GM23248 (cell line): ENCODE measurements around the gene PTBP1. TPM values are rescaled to one million over a fixed set of nuclear protein-coding genes. Genes with fewer than 3 reads are reported as not detected.

Source experiments
- DNase-seq: peaks from one replicate; pipeline ENCODE4 v3.0.0-alpha.2; 2015
- H2AFZ ChIP-seq: fragments of 200-600 bp; sonication (generic); 2 replicates; pipeline ENCODE4 v1.6.1; 2016; ENCODE audit warnings: antibody characterized with exemption
- H3F3A ChIP-seq: fragments of 200-600 bp; sonication (generic); 2 replicates; pipeline ENCODE4 v1.6.1; 2016; ENCODE audit warnings: mild to moderate bottlenecking, antibody characterized with exemption, mixed run types; ENCODE audit not compliant: insufficient read depth
- H3K27ac ChIP-seq: fragments of 200-600 bp; sonication (generic); 2 replicates; pipeline ENCODE4 v1.5.1; 2016; ENCODE audit warnings: mild to moderate bottlenecking
- H3K27me3 ChIP-seq: fragments of 200-600 bp; sonication (generic); replicated peaks from 2 replicates; pipeline ENCODE4 v1.6.1; 2016; ENCODE audit warnings: mild to moderate bottlenecking; ENCODE audit not compliant: insufficient read depth
- H3K36me3 ChIP-seq: fragments of 200-600 bp; sonication (generic); 2 replicates; pipeline ENCODE4 v1.6.1; 2016; ENCODE audit warnings: low read depth, mild to moderate bottlenecking
- H3K4me1 ChIP-seq: fragments of 200-600 bp; sonication (generic); 2 replicates; pipeline ENCODE4 v1.6.1; 2016; ENCODE audit warnings: mild to moderate bottlenecking; ENCODE audit not compliant: insufficient read depth
- H3K4me2 ChIP-seq: fragments of 200-600 bp; sonication (generic); one replicate; pipeline ENCODE4 v1.6.1; 2016; ENCODE audit warnings: mild to moderate bottlenecking; ENCODE audit not compliant: unreplicated experiment
- H3K4me3 ChIP-seq: fragments of 200-600 bp; sonication (generic); 2 replicates; pipeline ENCODE4 v1.5.1; 2016; ENCODE audit warnings: mild to moderate bottlenecking
- H3K79me2 ChIP-seq: fragments of 200-600 bp; sonication (generic); 2 replicates; pipeline ENCODE4 v1.6.1; 2016; ENCODE audit warnings: mild to moderate bottlenecking; ENCODE audit not compliant: insufficient read depth
- H3K9ac ChIP-seq: fragments of 200-600 bp; sonication (generic); 2 replicates; pipeline ENCODE4 v1.6.1; 2016; ENCODE audit warnings: mild to moderate bottlenecking
- H3K9me2 ChIP-seq: fragments of 200-600 bp; sonication (generic); 2 replicates; pipeline ENCODE4 v1.6.1; 2016; ENCODE audit warnings: mixed run types, mild to moderate bottlenecking, moderate library complexity; ENCODE audit not compliant: insufficient read depth
- H3K9me3 ChIP-seq: fragments of 200-600 bp; sonication (generic); one replicate; pipeline ENCODE4 v1.6.1; 2017; ENCODE audit warnings: low read depth
- H4K20me1 ChIP-seq: fragments of 200-600 bp; sonication (generic); 2 replicates; pipeline ENCODE4 v1.6.0; 2016; ENCODE audit not compliant: insufficient read depth
- EZH2 ChIP-seq: fragments of 200-600 bp; sonication (generic); IDR thresholded peaks from 2 replicates; pipeline ENCODE4 v1.6.1; 2018; ENCODE audit warnings: antibody characterized with exemption, mild to moderate bottlenecking; ENCODE audit not compliant: insufficient read depth, poor library complexity, severe bottlenecking
- EZH2phosphoT487 ChIP-seq: fragments of 200-600 bp; sonication (generic); IDR thresholded peaks from 2 replicates; pipeline ENCODE4 v1.6.1; 2018; ENCODE audit warnings: antibody characterized with exemption, moderate library complexity, mild to moderate bottlenecking, low read depth; ENCODE audit not compliant: insufficient read depth
- WGBS, 2 experiments: methylation state at CpG; one replicate each; pipeline ENCODE4 v1.1.6; 2015 to 2017; ENCODE audit warnings: low lambda C conversion rate in 2 of 2, low coverage in 1 of 2; ENCODE audit errors: missing lambda C conversion rate in 2 of 2; 5-methylcytosine and 5-hydroxymethylcytosine counted together
- in situ Hi-C: fragments of 300-500 bp; cut with MboI; formaldehyde crosslinking; loops from 2 replicates; pipeline ENCODE4 v1.15.0; 2020
- polyA plus RNA-seq: library from polyadenylated mRNA; unstranded; fragments of >200 nt; fragmentation: Nextera tagmentation; extraction: Ambion mirVana; gene quantifications from 2 replicates; pipeline ENCODE4 v1.2.1, GENCODE V29; 2016
- total RNA-seq: library from RNA; depleted of rRNA; stranded (reverse); fragments of >200 nt; shearing (Covaris generic); gene quantifications from 2 replicates; pipeline ENCODE4 v1.2.3, GENCODE V29; 2014

PTBP1 gene
- total and polyA plus RNA-seq, 2 experiments from 2014 or later = 160 to 175 TPM

- in situ Hi-C loops = no loop called here
- no peak overlapping the region for H3K27ac ChIP-seq
- no peaks in the 10 kb centered on the region for H3K36me3 ChIP-seq
- H3K27me3 ChIP-seq = peaks cover 4% of the 10 kb centered on the region; the same call in 1 of the 2 replicates
- 1 to 6% methylated on average over 15 to 45 of the region's 64 CpGs for WGBS, 2 experiments
- H3F3A ChIP-seq = no peaks in the 10 kb centered on the region
- H2AFZ ChIP-seq = peak overlapping the region; percentile 59
- no peaks in the 10 kb centered on the region for H4K20me1 ChIP-seq
- H3K79me2 ChIP-seq = no peaks in the 10 kb centered on the region
- no peak overlapping the region; the same call in 1 of the 2 replicates for H3K9ac ChIP-seq
- no peaks in the 10 kb centered on the region for H3K4me1 ChIP-seq
- DNase-seq = no peak
- H3K9me3 ChIP-seq = no peaks in the 10 kb centered on the region
- no peaks in the 10 kb centered on the region for H3K9me2 ChIP-seq
- TF ChIP-seq EZH2 (no peak), EZH2phosphoT487 (no peak)
- H3K4me3 ChIP-seq = peak overlapping the region; percentile 64
- peak overlapping the region; percentile 47 for H3K4me2 ChIP-seq
These were observed 24.1 kb downstream of the PTBP1 start for GRCh38 chr19:821231-821824.

GRCh38 chr19:821825-822503, 24.7 kb downstream of the PTBP1 start, which contains the start of gene PLPPR3:
Gene PLPPR3, minus strand, starts transcription at chr19:821955. Its CDS starts 396 bp downstream, at chr19:821559.
- no peaks in the 10 kb centered on the region for H3K9me3 ChIP-seq
- no peaks in the 10 kb centered on the region for H3K36me3 ChIP-seq
- H3K9ac ChIP-seq = no peak within 1 kb of the TSS; the same call in 1 of the 2 replicates
- no peak within 1 kb of the TSS for H3K27ac ChIP-seq
- peak within 1 kb of the TSS; percentile 47 for H3K4me2 ChIP-seq
- H3K4me1 ChIP-seq = no peaks in the 10 kb centered on the region
- no peak for DNase-seq
- peak within 1 kb of the TSS; percentile 59 for H2AFZ ChIP-seq
- H4K20me1 ChIP-seq = no peaks in the 10 kb centered on the region
- peaks cover 4% of the 10 kb centered on the region; the same call in 1 of the 2 replicates for H3K27me3 ChIP-seq
- 0 to 4% methylated on average over 1 to 59 of the region's 86 CpGs for WGBS, 2 experiments
- H3K9me2 ChIP-seq = no peaks in the 10 kb centered on the region
- in situ Hi-C loops = no loop called here
- TF ChIP-seq EZH2 (no peak), EZH2phosphoT487 (no peak)
- peak within 1 kb of the TSS; percentile 64 for H3K4me3 ChIP-seq
- H3K79me2 ChIP-seq = no peaks in the 10 kb centered on the region
- H3F3A ChIP-seq = no peaks in the 10 kb centered on the region

- no peaks in the 10 kb centered on the region for H3K4me1 ChIP-seq
- no peak overlapping the region for H3K4me2 ChIP-seq
- no peak for TF ChIP-seq EZH2phosphoT487
- no peak for TF ChIP-seq EZH2
- no peaks in the 10 kb centered on the region for H3K9me3 ChIP-seq
- peaks cover 4% of the 10 kb centered on the region; the same call in 1 of the 2 replicates for H3K27me3 ChIP-seq
- H3K36me3 ChIP-seq = no peaks in the 10 kb centered on the region
- no peaks in the 10 kb centered on the region for H3K9me2 ChIP-seq
- H2AFZ ChIP-seq = no peak overlapping the region
- no peaks in the 10 kb centered on the region for H3K79me2 ChIP-seq
- DNase-seq = no peak
- H3K27ac ChIP-seq = no peak overlapping the region
- no peak overlapping the region for H3K9ac ChIP-seq
- no peaks in the 10 kb centered on the region for H4K20me1 ChIP-seq
- WGBS, 2 experiments = 71 to 74% methylated on average over 12 of the region's 12 CpGs
- H3K4me3 ChIP-seq = no peak overlapping the region
- no peaks in the 10 kb centered on the region for H3F3A ChIP-seq
- in situ Hi-C loops = no loop called here
These were observed 26.4 kb downstream of the PTBP1 start for GRCh38 chr19:823565-824121.

GRCh38 chr19:824885-825284, 27.6 kb downstream of the PTBP1 start:
- H3K4me2 ChIP-seq = no peak overlapping the region
- H4K20me1 ChIP-seq = no peaks in the 10 kb centered on the region
- H3K9ac ChIP-seq = no peak overlapping the region
- in situ Hi-C loops = no loop called here
- TF ChIP-seq EZH2 (no peak), EZH2phosphoT487 (no peak)
- no peaks in the 10 kb centered on the region for H3K9me2 ChIP-seq
- no peak overlapping the region for H2AFZ ChIP-seq
- no peaks in the 10 kb centered on the region for H3F3A ChIP-seq
- no peak overlapping the region for H3K4me3 ChIP-seq
- 79 to 82% methylated on average over 15 of the region's 15 CpGs for WGBS, 2 experiments
- H3K4me1 ChIP-seq = no peaks in the 10 kb centered on the region
- no peaks in the 10 kb centered on the region for H3K36me3 ChIP-seq
- no peak for DNase-seq
- no peaks in the 10 kb centered on the region for H3K79me2 ChIP-seq
- no peak overlapping the region for H3K27ac ChIP-seq
- H3K9me3 ChIP-seq = no peaks in the 10 kb centered on the region
- peaks cover 4% of the 10 kb centered on the region; the same call in 1 of the 2 replicates for H3K27me3 ChIP-seq
